KMS-11 (cell line): ENCODE measurements around the gene CDKN2AIPNL.
"Not testable (repeated sequence)": the region's sequence is repeated elsewhere in the genome, so short reads cannot be mapped to it uniquely, and the experiment has no call there.

ENCODE experiments used
- H2AFZ ChIP-seq: fragments of 200-600 bp; sonication (generic); 2 replicates; pipeline ENCODE4 v1.6.1; 2016; ENCODE audit warnings: antibody characterized with exemption, mixed run types, low read depth
- H3K27ac ChIP-seq: fragments of 200-600 bp; sonication (generic); 2 replicates; pipeline ENCODE4 v1.6.1; 2016; ENCODE audit warnings: mild to moderate bottlenecking, mixed run types
- H3K27me3 ChIP-seq: fragments of 200-600 bp; sonication (generic); 2 replicates; pipeline ENCODE4 v1.6.1; 2017; ENCODE audit warnings: mild to moderate bottlenecking, low read depth, mixed run types, moderate library complexity; ENCODE audit not compliant: insufficient read depth
- H3K36me3 ChIP-seq: fragments of 200-600 bp; sonication (generic); 2 replicates; pipeline ENCODE4 v1.6.1; 2017; ENCODE audit warnings: mild to moderate bottlenecking, mixed run types; ENCODE audit not compliant: insufficient read depth
- H3K4me1 ChIP-seq: fragments of 200-600 bp; sonication (generic); 2 replicates; pipeline ENCODE4 v1.6.1; 2016; ENCODE audit warnings: mild to moderate bottlenecking, low read depth, mixed run types; ENCODE audit not compliant: poor library complexity, severe bottlenecking
- H3K4me2 ChIP-seq: fragments of 200-600 bp; sonication (generic); 2 replicates; pipeline ENCODE4 v1.7.0; 2016; ENCODE audit warnings: mild to moderate bottlenecking, mixed run types
- H3K4me3 ChIP-seq: fragments of 200-600 bp; sonication (generic); IDR thresholded peaks from 2 replicates; pipeline ENCODE4 v1.6.1; 2017; ENCODE audit warnings: low read depth, low read length, mixed read lengths; ENCODE audit not compliant: insufficient read depth
- H3K79me2 ChIP-seq: fragments of 200-600 bp; sonication (generic); 2 replicates; pipeline ENCODE4 v1.6.1; 2016; ENCODE audit warnings: low read depth, mixed run types; ENCODE audit not compliant: insufficient read depth
- H3K9ac ChIP-seq: fragments of 200-600 bp; sonication (generic); 2 replicates; pipeline ENCODE4 v1.6.1; 2016; ENCODE audit warnings: mild to moderate bottlenecking, mixed run types
- H4K20me1 ChIP-seq: fragments of 200-600 bp; sonication (generic); 2 replicates; pipeline ENCODE4 v1.6.1; 2016; ENCODE audit warnings: mild to moderate bottlenecking, mixed run types; ENCODE audit not compliant: insufficient read depth
- TF ChIP-seq, protein P1 (sequence below): fragments of 200-600 bp; sonication (generic); conservative IDR thresholded peaks from 2 replicates; pipeline ENCODE4 v1.6.1; 2017; ENCODE audit warnings: low read depth, mild to moderate bottlenecking, antibody characterized with exemption, low read length, moderate library complexity, mixed read lengths

CDKN2AIPNL gene

GRCh38 chr5:134392301-134392700, 19.4 kb downstream of the CDKN2AIPNL start:
- Histone ChIP-seq H3K4me1 (peaks cover 36% of the 10 kb centered on the region), H2AFZ (no peak overlapping the region), H3K27ac (no peak overlapping the region), H3K4me2 (no peak overlapping the region), H4K20me1 (no peaks in the 10 kb centered on the region), H3K36me3 (no peaks in the 10 kb centered on the region; the same call in 1 of the 2 replicates), H3K27me3 (no peaks in the 10 kb centered on the region), H3K4me3 (no peak overlapping the region), H3K79me2 (no peaks in the 10 kb centered on the region), H3K9ac (no peak overlapping the region)
- TF ChIP-seq, protein P1, sequence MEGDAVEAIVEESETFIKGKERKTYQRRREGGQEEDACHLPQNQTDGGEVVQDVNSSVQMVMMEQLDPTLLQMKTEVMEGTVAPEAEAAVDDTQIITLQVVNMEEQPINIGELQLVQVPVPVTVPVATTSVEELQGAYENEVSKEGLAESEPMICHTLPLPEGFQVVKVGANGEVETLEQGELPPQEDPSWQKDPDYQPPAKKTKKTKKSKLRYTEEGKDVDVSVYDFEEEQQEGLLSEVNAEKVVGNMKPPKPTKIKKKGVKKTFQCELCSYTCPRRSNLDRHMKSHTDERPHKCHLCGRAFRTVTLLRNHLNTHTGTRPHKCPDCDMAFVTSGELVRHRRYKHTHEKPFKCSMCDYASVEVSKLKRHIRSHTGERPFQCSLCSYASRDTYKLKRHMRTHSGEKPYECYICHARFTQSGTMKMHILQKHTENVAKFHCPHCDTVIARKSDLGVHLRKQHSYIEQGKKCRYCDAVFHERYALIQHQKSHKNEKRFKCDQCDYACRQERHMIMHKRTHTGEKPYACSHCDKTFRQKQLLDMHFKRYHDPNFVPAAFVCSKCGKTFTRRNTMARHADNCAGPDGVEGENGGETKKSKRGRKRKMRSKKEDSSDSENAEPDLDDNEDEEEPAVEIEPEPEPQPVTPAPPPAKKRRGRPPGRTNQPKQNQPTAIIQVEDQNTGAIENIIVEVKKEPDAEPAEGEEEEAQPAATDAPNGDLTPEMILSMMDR = no peak

- no peaks in the 10 kb centered on the region for H3K79me2 ChIP-seq
- no peaks in the 10 kb centered on the region for H3K4me1 ChIP-seq
- H3K4me3 ChIP-seq = no peak overlapping the region
- H2AFZ ChIP-seq = no peak overlapping the region
- no peaks in the 10 kb centered on the region; the same call in 1 of the 2 replicates for H3K36me3 ChIP-seq
- H4K20me1 ChIP-seq = no peaks in the 10 kb centered on the region
- no peak overlapping the region for H3K4me2 ChIP-seq
- TF ChIP-seq, protein P1 = no peak
- H3K27me3 ChIP-seq = no peaks in the 10 kb centered on the region
- no peak overlapping the region for H3K9ac ChIP-seq
- no peak overlapping the region for H3K27ac ChIP-seq
Observed at GRCh38 chr5:134387443-134387842, 24.2 kb downstream of the CDKN2AIPNL start.

GRCh38 chr5:134383980-134384697, 27.5 kb downstream of the CDKN2AIPNL start:
- TF ChIP-seq, protein P1 = no peak
- H3K9ac ChIP-seq = no peak overlapping the region
- no peak overlapping the region for H3K27ac ChIP-seq
- H3K36me3 ChIP-seq = peaks cover 7% of the 10 kb centered on the region; the same call in 1 of the 2 replicates
- no peak overlapping the region for H3K4me2 ChIP-seq
- no peaks in the 10 kb centered on the region for H3K27me3 ChIP-seq
- no peak overlapping the region for H3K4me3 ChIP-seq
- H2AFZ ChIP-seq = no peak overlapping the region
- H3K4me1 ChIP-seq = no peaks in the 10 kb centered on the region
- 0 out of 2 replicates have a peak, but pooled peaks cover 6% of the 10 kb centered on the region for H3K79me2 ChIP-seq
- no peaks in the 10 kb centered on the region for H4K20me1 ChIP-seq

GRCh38 chr5:134382204-134382603, 29.5 kb downstream of the CDKN2AIPNL start:
- not testable (repeated sequence) for H2AFZ ChIP-seq, H3K9ac ChIP-seq, H3K4me2 ChIP-seq, H3K79me2 ChIP-seq, H3K4me3 ChIP-seq, H3K4me1 ChIP-seq, H3K27ac ChIP-seq, H3K27me3 ChIP-seq, H4K20me1 ChIP-seq, H3K36me3 ChIP-seq

- TF ChIP-seq, protein P1 = no peak
- H3K9ac ChIP-seq = no peak overlapping the region
- no peak overlapping the region for H2AFZ ChIP-seq
- peaks cover 22% of the 10 kb centered on the region; the same call in 1 of the 2 replicates for H3K79me2 ChIP-seq
- H3K4me1 ChIP-seq = no peaks in the 10 kb centered on the region
- no peak overlapping the region for H3K4me2 ChIP-seq
- no peak overlapping the region for H3K27ac ChIP-seq
- no peak overlapping the region for H3K4me3 ChIP-seq
- H4K20me1 ChIP-seq = no peaks in the 10 kb centered on the region
- H3K27me3 ChIP-seq = no peaks in the 10 kb centered on the region
- peaks cover 7% of the 10 kb centered on the region; the same call in 1 of the 2 replicates for H3K36me3 ChIP-seq
Observed at GRCh38 chr5:134380346-134380745, 31.3 kb downstream of the CDKN2AIPNL start.
